Ascending aorta (tissue), 2 donors: ENCODE measurements around the gene BBX. TPM values are rescaled to one million over a fixed set of nuclear protein-coding genes. Genes with fewer than 3 reads are reported as not detected.

Experiments used
- DNase-seq, 2 donors: peaks; one replicate each; pipeline ENCODE4 v3.0.0-alpha.2; 2019; ENCODE audit warnings: low spot score in 2 of 2
- H3K27ac ChIP-seq, 2 donors: fragments of 200-600 bp; sonication (generic); one replicate each; pipeline ENCODE4 v1.5.1; 2016 to 2017; ENCODE audit warnings: mild to moderate bottlenecking in 1 of 2
- H3K27me3 ChIP-seq: fragments of 200-600 bp; sonication (generic); one replicate; pipeline ENCODE4 v1.5.1; 2017
- H3K36me3 ChIP-seq, 2 donors: fragments of 200-600 bp; sonication (generic); one replicate each; pipeline ENCODE4 v1.5.1; 2016
- H3K4me1 ChIP-seq, 2 donors: fragments of 200-600 bp; sonication (generic); one replicate each; pipeline ENCODE4 v1.5.1; 2016 to 2017; ENCODE audit warnings: mild to moderate bottlenecking in 1 of 2
- H3K4me3 ChIP-seq, 2 donors: fragments of 200-600 bp; sonication (generic); one replicate each; pipeline ENCODE4 v1.5.1; 2016 to 2017; ENCODE audit warnings: mild to moderate bottlenecking in 1 of 2
- H3K9me3 ChIP-seq, 2 donors: fragments of 200-600 bp; sonication (generic); one replicate each; pipeline ENCODE4 v1.5.1; 2016
- intact Hi-C: fragments of 100-400 bp; cut with DNase I; formaldehyde crosslinking; loops from one replicate; pipeline ENCODE4 v1.15.1; 2023
- total RNA-seq: library from RNA; depleted of rRNA; stranded (reverse); fragments of >200 nt; gene quantifications from one replicate; pipeline ENCODE4 v1.1.0, GENCODE V29; 2016
- TF ChIP-seq, protein P1 (sequence below), 3 experiments: fragments of 200-600 bp in 2 of 3; fragments of 450-650 bp in 1 of 3; sonication (generic) in 2 of 3; IDR thresholded peaks; one replicate each; pipeline ENCODE4 v1.5.1; 2016 to 2019; ENCODE audit warnings: antibody characterized with exemption in 3 of 3, mild to moderate bottlenecking in 1 of 3, moderate library complexity in 1 of 3

BBX gene
- total RNA-seq, 1 donor from 2014 or later: 18.0 TPM

GRCh38 chr3:107496855-107497254 is 25.9 kb upstream of the BBX start:
- Histone ChIP-seq H3K4me1 (no peaks in the 10 kb centered on the region), H3K4me3 (no peak overlapping the region), H3K9me3 (no peaks in the 10 kb centered on the region), H3K27me3 (no peaks in the 10 kb centered on the region), H3K27ac (no peak overlapping the region), H3K36me3 (no peaks in the 10 kb centered on the region)
- TF ChIP-seq, protein P1, sequence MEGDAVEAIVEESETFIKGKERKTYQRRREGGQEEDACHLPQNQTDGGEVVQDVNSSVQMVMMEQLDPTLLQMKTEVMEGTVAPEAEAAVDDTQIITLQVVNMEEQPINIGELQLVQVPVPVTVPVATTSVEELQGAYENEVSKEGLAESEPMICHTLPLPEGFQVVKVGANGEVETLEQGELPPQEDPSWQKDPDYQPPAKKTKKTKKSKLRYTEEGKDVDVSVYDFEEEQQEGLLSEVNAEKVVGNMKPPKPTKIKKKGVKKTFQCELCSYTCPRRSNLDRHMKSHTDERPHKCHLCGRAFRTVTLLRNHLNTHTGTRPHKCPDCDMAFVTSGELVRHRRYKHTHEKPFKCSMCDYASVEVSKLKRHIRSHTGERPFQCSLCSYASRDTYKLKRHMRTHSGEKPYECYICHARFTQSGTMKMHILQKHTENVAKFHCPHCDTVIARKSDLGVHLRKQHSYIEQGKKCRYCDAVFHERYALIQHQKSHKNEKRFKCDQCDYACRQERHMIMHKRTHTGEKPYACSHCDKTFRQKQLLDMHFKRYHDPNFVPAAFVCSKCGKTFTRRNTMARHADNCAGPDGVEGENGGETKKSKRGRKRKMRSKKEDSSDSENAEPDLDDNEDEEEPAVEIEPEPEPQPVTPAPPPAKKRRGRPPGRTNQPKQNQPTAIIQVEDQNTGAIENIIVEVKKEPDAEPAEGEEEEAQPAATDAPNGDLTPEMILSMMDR (IDR thresholded peaks at IDR 0.05): no peak
- intact Hi-C loops: no loop called here
- no peak for DNase-seq

GRCh38 chr3:107498646-107499045 is 24.1 kb upstream of the BBX start:
- H3K4me1 ChIP-seq: no peaks in the 10 kb centered on the region
- H3K27ac ChIP-seq: no peak overlapping the region
- H3K36me3 ChIP-seq: no peaks in the 10 kb centered on the region
- H3K27me3 ChIP-seq: no peaks in the 10 kb centered on the region
- TF ChIP-seq, protein P1 (IDR thresholded peaks at IDR 0.05): no peak
- DNase-seq: no peak
- no peaks in the 10 kb centered on the region for H3K9me3 ChIP-seq
- H3K4me3 ChIP-seq: no peak overlapping the region
- intact Hi-C loops: no loop called here

GRCh38 chr3:107506458-107506857 is 16.3 kb upstream of the BBX start:
- DNase-seq: no peak
- TF ChIP-seq, protein P1 (IDR thresholded peaks at IDR 0.05): no peak
- no peaks in the 10 kb centered on the region for H3K9me3 ChIP-seq
- intact Hi-C loops: no loop called here
- no peaks in the 10 kb centered on the region for H3K4me1 ChIP-seq
- H3K27ac ChIP-seq: no peak overlapping the region
- no peaks in the 10 kb centered on the region for H3K27me3 ChIP-seq
- H3K4me3 ChIP-seq: no peak overlapping the region
- no peaks in the 10 kb centered on the region for H3K36me3 ChIP-seq

DNA sequence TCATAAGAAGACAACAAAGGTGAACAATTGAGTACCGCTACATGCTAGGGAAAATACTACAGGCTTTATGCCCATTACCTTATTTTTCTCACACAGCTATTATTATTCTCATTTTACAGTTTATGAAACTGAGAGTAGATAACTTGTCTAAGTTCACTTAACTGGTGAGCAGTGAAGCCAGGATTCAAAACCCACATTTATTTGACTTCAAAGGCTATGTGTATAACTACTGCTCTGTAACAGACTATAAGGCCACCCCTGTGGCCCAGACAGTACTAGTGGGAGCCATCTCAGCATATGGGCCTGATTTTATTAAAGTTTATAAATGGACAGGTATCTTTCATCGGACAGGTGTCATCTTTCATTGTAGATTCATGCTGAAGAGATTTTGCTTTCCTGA is 14.4 kb upstream of the BBX start:
- no peaks in the 10 kb centered on the region for H3K36me3 ChIP-seq
- intact Hi-C loops: no loop called here
- H3K27me3 ChIP-seq: no peaks in the 10 kb centered on the region
- no peaks in the 10 kb centered on the region for H3K9me3 ChIP-seq
- H3K4me1 ChIP-seq: no peaks in the 10 kb centered on the region
- TF ChIP-seq, protein P1 (IDR thresholded peaks at IDR 0.05): no peak
- no peak for DNase-seq
- H3K27ac ChIP-seq: no peak overlapping the region
- no peak overlapping the region for H3K4me3 ChIP-seq

DNA sequence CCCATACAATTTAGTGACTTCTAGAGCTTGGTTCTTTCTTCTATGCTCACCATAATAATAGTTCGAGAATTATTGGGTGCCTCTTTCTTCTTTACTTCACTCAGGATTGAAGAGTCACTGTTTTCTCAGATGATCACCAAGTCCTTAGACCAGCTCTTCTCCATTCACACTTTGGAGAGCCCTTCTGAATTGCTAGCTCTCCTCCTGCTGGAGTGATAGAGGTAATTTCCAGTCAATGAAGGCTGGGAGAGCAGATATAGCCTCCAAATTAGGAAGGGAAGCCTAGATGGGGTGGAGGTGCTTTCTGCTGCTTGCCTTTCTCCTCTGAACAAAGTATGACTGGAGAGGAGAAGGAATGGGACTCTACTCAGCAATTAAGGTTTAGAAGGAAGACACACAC is 10.7 kb upstream of the BBX start:
- Histone ChIP-seq H3K4me1 (no peaks in the 10 kb centered on the region), H3K27ac (no peak overlapping the region), H3K9me3 (no peaks in the 10 kb centered on the region), H3K4me3 (no peak overlapping the region), H3K36me3 (no peaks in the 10 kb centered on the region), H3K27me3 (no peaks in the 10 kb centered on the region)
- no peak for DNase-seq
- intact Hi-C loops: no loop called here
- TF ChIP-seq, protein P1 (IDR thresholded peaks at IDR 0.05): no peak

GRCh38 chr3:107514453-107514852 is 8.3 kb upstream of the BBX start:
- Histone ChIP-seq H3K4me3 (no peak overlapping the region), H3K27me3 (no peaks in the 10 kb centered on the region), H3K9me3 (no peaks in the 10 kb centered on the region), H3K36me3 (no peaks in the 10 kb centered on the region), H3K4me1 (no peaks in the 10 kb centered on the region), H3K27ac (no peak overlapping the region)
- intact Hi-C loops: no loop called here
- no peak for DNase-seq
- TF ChIP-seq, protein P1 (IDR thresholded peaks at IDR 0.05): no peak
